Endothelial cell of umbilical vein (primary cell): ENCODE measurements around the gene YWHAG. TPM values are rescaled to one million over a fixed set of nuclear protein-coding genes. Genes with fewer than 3 reads are reported as not detected.

ENCODE experiments used
- BruUV-seq: library from RNA; stranded (reverse); fragments of 400-500 nt; replicated peaks from 2 replicates; lab custom pipeline; 2021; lab: Mats Ljungman, UMichigan
- CTCF ChIA-PET: fragments of 300-600, 350-600 bp; sonication (Branson Sonifier 250); formaldehyde crosslinking; loops from one replicate; lab custom pipeline; 2021; ENCODE audit warnings: antibody characterized with exemption, inconsistent platforms; lab: Charles Lee
- POLR2A ChIA-PET: fragments of 300-600, 350-600 bp; sonication (Branson Sonifier 250); formaldehyde crosslinking; loops from one replicate; lab custom pipeline; 2021; ENCODE audit warnings: antibody characterized with exemption, inconsistent platforms; lab: Charles Lee
- DNase-seq: peaks from one replicate; pipeline ENCODE4 v3.0.0-alpha.2; 2011; ENCODE audit warnings: low read depth, low spot score
- FAIRE-seq: peaks from 2 replicates; lab custom pipeline; 2011; peaks lifted over from hg19 to GRCh38; lab: Jason Lieb, UNC
- H2AFZ ChIP-seq: 2 replicates; pipeline ENCODE4 v1.6.0; 2012; ENCODE audit warnings: low read depth, low read length, control low read depth, inconsistent platforms
- H3K27ac ChIP-seq: 2 replicates; pipeline ENCODE4 v1.5.1; 2011; ENCODE audit warnings: low read depth, mild to moderate bottlenecking, control low read depth, low read length, moderate library complexity; ENCODE audit not compliant: insufficient read depth
- H3K27me3 ChIP-seq, 2 experiments: 2 replicates each; pipeline versions ENCODE4 v1.6.0 to v1.6.1; 2011; ENCODE audit warnings: low read length in 2 of 2, mixed read lengths in 1 of 2; ENCODE audit not compliant: control insufficient read depth in 2 of 2, insufficient read depth in 2 of 2
- H3K36me3 ChIP-seq, 2 experiments: 2 replicates in 1 of 2; 3 replicates in 1 of 2; pipeline ENCODE4 v1.5.1; 2011; ENCODE audit warnings: low read length in 2 of 2, mild to moderate bottlenecking in 1 of 2, moderate library complexity in 1 of 2; ENCODE audit not compliant: control insufficient read depth in 2 of 2, insufficient read depth in 2 of 2; ENCODE audit errors: extremely low read depth in 1 of 2
- H3K4me1 ChIP-seq: 3 replicates; pipeline ENCODE4 v1.5.1; 2011; ENCODE audit warnings: mild to moderate bottlenecking, low read length; ENCODE audit not compliant: control insufficient read depth, insufficient read depth; ENCODE audit errors: extremely low read depth
- H3K4me2 ChIP-seq: 2 replicates; pipeline ENCODE4 v1.6.1; 2011; ENCODE audit warnings: low read length, control low read depth, mixed read lengths; ENCODE audit not compliant: insufficient read depth
- H3K4me3 ChIP-seq, 3 experiments: fragments of 200-600 bp in 1 of 3; sonication (generic), shearing (Covaris generic) in 1 of 3; replicated peaks in 1 of 3; 2 replicates each; pipeline ENCODE4 v1.5.1; 2011 to 2016; ENCODE audit warnings: control low read depth in 3 of 3, low read length in 3 of 3, mild to moderate bottlenecking in 2 of 3, inconsistent platforms in 1 of 3, low read depth in 1 of 3, moderate library complexity in 1 of 3; ENCODE audit not compliant: insufficient read depth in 1 of 3
- H3K79me2 ChIP-seq: 2 replicates; pipeline ENCODE4 v1.6.0; 2012; ENCODE audit warnings: low read length, inconsistent platforms; ENCODE audit not compliant: control insufficient read depth, insufficient read depth
- H3K9ac ChIP-seq: replicated peaks from 2 replicates; pipeline ENCODE3; 2011; ENCODE audit warnings: low read length, control low read depth; ENCODE audit not compliant: insufficient read depth; ENCODE audit errors: extremely low read depth
- H3K9me1 ChIP-seq: replicated peaks from 3 replicates; pipeline ENCODE4 v1.6.0; 2011; ENCODE audit warnings: mild to moderate bottlenecking, low read length; ENCODE audit not compliant: control insufficient read depth, insufficient read depth; ENCODE audit errors: extremely low read depth
- H3K9me3 ChIP-seq: replicated peaks from 2 replicates; pipeline ENCODE4 v1.5.1; 2012; ENCODE audit warnings: low read length, inconsistent platforms; ENCODE audit not compliant: control insufficient read depth, insufficient read depth
- H4K20me1 ChIP-seq: replicated peaks from 2 replicates; pipeline ENCODE3; 2011; ENCODE audit warnings: mild to moderate bottlenecking, low read length; ENCODE audit not compliant: control insufficient read depth, insufficient read depth; ENCODE audit errors: extremely low read depth
- CTCF ChIP-seq, 2 donors: IDR thresholded peaks; 1 replicate in 1 of 2; 2 replicates in 1 of 2; pipeline ENCODE4 v1.5.1; 2011; ENCODE audit warnings: low read length in 2 of 2, mild to moderate bottlenecking in 2 of 2, moderate library complexity in 2 of 2, control low read depth in 1 of 2, inconsistent platforms in 1 of 2, low read depth in 1 of 2; ENCODE audit not compliant: insufficient read depth in 1 of 2; ENCODE audit errors: extremely low read depth in 1 of 2
- EZH2 ChIP-seq: IDR thresholded peaks from 2 replicates; pipeline ENCODE4 v1.6.1; 2012; ENCODE audit warnings: borderline replicate concordance, low read depth, mild to moderate bottlenecking, moderate library complexity, low read length, inconsistent platforms; ENCODE audit not compliant: severe bottlenecking
- FOS ChIP-seq: IDR thresholded peaks from 2 replicates; pipeline ENCODE4 v1.6.1; 2011; ENCODE audit warnings: mild to moderate bottlenecking, low read length, moderate library complexity, borderline replicate concordance; ENCODE audit not compliant: insufficient read depth
- GATA2 ChIP-seq: IDR thresholded peaks from 2 replicates; pipeline ENCODE4 v1.7.0; 2011; ENCODE audit warnings: low read depth, mild to moderate bottlenecking, moderate library complexity, mixed read lengths, low read length; ENCODE audit not compliant: insufficient read length, insufficient read depth
- JUN ChIP-seq: IDR thresholded peaks from 2 replicates; pipeline ENCODE4 v1.6.1; 2011; ENCODE audit warnings: borderline replicate concordance, low read depth; ENCODE audit not compliant: insufficient read length, insufficient read depth
- MAX ChIP-seq: IDR thresholded peaks from 2 replicates; pipeline ENCODE4 v1.6.1; 2011; ENCODE audit not compliant: insufficient read depth, insufficient read length
- MYC ChIP-seq: IDR thresholded peaks from one replicate; pipeline ENCODE4 v1.6.1; 2011; ENCODE audit warnings: mild to moderate bottlenecking, low read depth, low read length
- POLR2A ChIP-seq: IDR thresholded peaks from 2 replicates; pipeline ENCODE4 v1.6.1; 2012; ENCODE audit warnings: low read depth, mild to moderate bottlenecking, control low read depth, low read length
- POLR2AphosphoS5 ChIP-seq: IDR thresholded peaks from 2 replicates; pipeline ENCODE4 v1.6.1; 2012; ENCODE audit warnings: low read depth, mild to moderate bottlenecking, control low read depth, low read length, moderate library complexity; ENCODE audit not compliant: insufficient read depth
- dilution Hi-C: fragments of 300-500 bp; cut with MboI; formaldehyde crosslinking; loops from one replicate; pipeline ENCODE4 v1.15.0; 2019; ENCODE audit warnings: low sequenced_read_pairs; ENCODE audit not compliant: extremely low pct_ligation_motif_present
- intact Hi-C: fragments of 100-400 bp; cut with micrococcal nuclease; formaldehyde crosslinking; loops from one replicate; pipeline ENCODE4 v1.10.0; 2022
- polyA plus RNA-seq, 4 experiments: library from polyadenylated mRNA; depleted of rRNA in 3 of 4; stranded (reverse) in 3 of 4; unstranded in 1 of 4; fragments of >200 nt; gene quantifications; 2 replicates each; pipeline versions ENCODE4 v1.2.1 to v1.2.3, GENCODE V29; 2011 to 2012; ENCODE audit warnings: missing spikeins in 1 of 4
- total RNA-seq: library from RNA; stranded (reverse); gene quantifications from 2 replicates; pipeline ENCODE4 v1.2.3, GENCODE V29; 2021

The YWHAG gene
- total and polyA plus RNA-seq, 2 donors (not counting 3 experiments of a cell fraction or from before 2014, with no cell fraction given): 55.6 to 205 TPM

- ChIA-PET CTCF (no interaction called here), POLR2A (interaction anchor here (0.7 kb wide), 1 partner anchor 10 kb away, joined by 6 read pairs; no protein-coding TSS in a partner anchor)
- Histone ChIP-seq H3K4me1 (peaks cover 22% of the 10 kb centered on the region), H3K4me2 (no peak overlapping the region), H3K36me3 (peaks cover 3 to 11% of the 10 kb centered on the region in 2 experiments), H3K9me3 (no peaks in the 10 kb centered on the region), H3K4me3 (no peak overlapping the region), H3K27ac (no peak overlapping the region), H3K9ac (no peak overlapping the region), H2AFZ (no peak overlapping the region), H3K79me2 (peaks cover 92% of the 10 kb centered on the region), H3K9me1 (no peaks in the 10 kb centered on the region), H4K20me1 (peaks cover 35% of the 10 kb centered on the region), H3K27me3 (no peaks in the 10 kb centered on the region)
- dilution Hi-C loops (no loop called here), intact Hi-C loops (no loop called here)
- BruUV-seq: no TSS peak
- FAIRE-seq: no peak
- DNase-seq: no peak
- no peak for TF ChIP-seq MAX
- no peak for TF ChIP-seq POLR2AphosphoS5
- TF ChIP-seq MYC: no peak
- no peak for TF ChIP-seq FOS
- no peak for TF ChIP-seq CTCF (IDR thresholded peaks at IDR 0.05; ENCODE audit: extremely low read depth in 1 of 2, insufficient read depth in 1 of 2, low read depth in 1 of 2, low read length in 2 of 2)
- TF ChIP-seq EZH2: no peak
- TF ChIP-seq POLR2A: no peak
- no peak for TF ChIP-seq GATA2
- no peak for TF ChIP-seq JUN
Measured at GRCh38 chr7:76354516-76354915, 4.3 kb downstream of the YWHAG start.
